ENCODE data around the gene UGT8.

DNA sequence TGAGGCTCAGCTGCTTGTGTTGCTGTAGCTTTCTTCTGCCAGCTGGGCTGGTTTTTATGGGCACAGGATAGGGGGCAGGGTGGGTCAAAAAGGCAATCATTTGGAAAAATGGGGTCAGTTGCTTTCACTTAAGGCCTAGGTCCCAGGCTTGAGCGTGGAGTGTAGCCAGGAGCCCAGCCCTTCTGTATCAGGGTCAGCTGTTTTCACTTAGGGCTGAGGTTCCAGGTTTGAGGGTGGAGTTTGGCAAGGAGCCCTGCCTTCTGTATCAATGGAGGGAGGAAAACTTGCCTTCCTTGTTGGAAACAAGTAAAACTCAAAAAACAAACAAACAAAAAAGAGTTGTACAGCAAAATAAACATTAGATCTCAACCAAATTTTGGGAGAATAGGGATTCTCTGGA, 37.0 kb upstream of the UGT8 start:
- TF ChIP-seq, protein P1, sequence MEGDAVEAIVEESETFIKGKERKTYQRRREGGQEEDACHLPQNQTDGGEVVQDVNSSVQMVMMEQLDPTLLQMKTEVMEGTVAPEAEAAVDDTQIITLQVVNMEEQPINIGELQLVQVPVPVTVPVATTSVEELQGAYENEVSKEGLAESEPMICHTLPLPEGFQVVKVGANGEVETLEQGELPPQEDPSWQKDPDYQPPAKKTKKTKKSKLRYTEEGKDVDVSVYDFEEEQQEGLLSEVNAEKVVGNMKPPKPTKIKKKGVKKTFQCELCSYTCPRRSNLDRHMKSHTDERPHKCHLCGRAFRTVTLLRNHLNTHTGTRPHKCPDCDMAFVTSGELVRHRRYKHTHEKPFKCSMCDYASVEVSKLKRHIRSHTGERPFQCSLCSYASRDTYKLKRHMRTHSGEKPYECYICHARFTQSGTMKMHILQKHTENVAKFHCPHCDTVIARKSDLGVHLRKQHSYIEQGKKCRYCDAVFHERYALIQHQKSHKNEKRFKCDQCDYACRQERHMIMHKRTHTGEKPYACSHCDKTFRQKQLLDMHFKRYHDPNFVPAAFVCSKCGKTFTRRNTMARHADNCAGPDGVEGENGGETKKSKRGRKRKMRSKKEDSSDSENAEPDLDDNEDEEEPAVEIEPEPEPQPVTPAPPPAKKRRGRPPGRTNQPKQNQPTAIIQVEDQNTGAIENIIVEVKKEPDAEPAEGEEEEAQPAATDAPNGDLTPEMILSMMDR (IDR thresholded peaks at IDR 0.05) = no peak
- no peak for TF ChIP-seq POLR2AphosphoS5 (IDR thresholded peaks at IDR 0.05)
- no peak for TF ChIP-seq EP300 (IDR thresholded peaks at IDR 0.05)
- no peak for TF ChIP-seq POLR2A (IDR thresholded peaks at IDR 0.05)
